ENCODE measurements around the gene TRPM3.

GRCh38 chr9:70829591-70830265, 291.7 kb downstream of the TRPM3 start:
- TF ChIP-seq CTCF (IDR thresholded peaks at IDR 0.05): no peak
- TF ChIP-seq POLR2A (IDR thresholded peaks at IDR 0.05): no peak

Measured in adrenal gland (tissue), 5 donors.